CD4-positive, alpha-beta T cell treated with Interleukin-10 for 1 hour (primary cell): Measurements from ENCODE around the gene SLC26A9.

Experiments
- DNase-seq: peaks from one replicate; pipeline ENCODE4 v3.0.0-alpha.2; 2020

Gene SLC26A9

DNA sequence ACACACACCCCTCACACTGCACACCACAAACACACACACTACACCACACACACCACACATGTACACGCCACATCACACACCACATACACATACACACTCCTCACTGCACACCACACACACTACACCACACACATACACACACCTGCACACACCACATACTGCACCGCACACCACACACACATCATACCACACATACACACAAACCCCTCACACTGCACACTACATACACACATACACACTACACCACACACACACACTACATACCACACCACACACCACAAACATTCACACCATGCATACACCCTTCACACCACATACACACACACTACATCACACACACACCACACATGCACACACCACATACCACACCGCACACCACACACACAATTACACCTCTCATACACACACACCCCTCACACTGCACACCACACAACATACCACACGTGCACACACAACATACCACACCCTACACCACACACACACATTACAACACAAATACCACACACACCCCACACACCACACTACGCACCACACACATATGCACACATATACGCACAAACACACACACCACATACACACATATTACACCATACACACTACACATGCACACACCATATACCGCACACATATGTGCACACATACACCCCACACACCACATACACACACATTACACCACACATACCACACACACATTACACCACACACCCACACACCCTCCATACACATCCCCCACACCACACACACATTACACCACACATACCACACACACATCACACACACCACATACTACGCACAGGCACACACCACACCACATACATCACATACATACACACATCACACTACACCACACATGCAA, 30.3 kb upstream of the SLC26A9 start:
- no peak for DNase-seq

- no peak for DNase-seq
Observed at GRCh38 chr1:205972491-205973168, 29.4 kb upstream of the SLC26A9 start.

GRCh38 chr1:205972081-205972480, 28.8 kb upstream of the SLC26A9 start:
- DNase-seq: no peak

DNA sequence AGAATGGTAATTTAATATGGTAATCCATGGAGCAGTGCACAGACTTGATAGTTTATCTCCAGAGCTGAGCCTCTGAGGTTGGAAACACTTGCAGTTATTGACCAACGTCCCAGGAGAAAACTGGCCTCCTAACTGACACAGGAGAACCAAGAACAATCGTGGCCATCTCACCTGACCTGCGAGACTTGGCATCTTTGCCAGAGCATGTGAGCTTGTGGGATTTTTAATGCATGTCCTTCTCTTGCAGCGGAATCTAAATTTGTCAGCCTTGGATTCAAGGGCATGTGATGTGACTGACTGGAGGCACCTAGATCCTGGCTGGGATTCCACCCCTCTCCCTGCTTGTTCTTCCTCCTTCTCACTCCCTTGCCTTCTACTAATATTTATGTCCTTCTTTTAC, 27.8 kb upstream of the SLC26A9 start:
- no peak for DNase-seq

GRCh38 chr1:205970486-205970885, 27.2 kb upstream of the SLC26A9 start:
- no peak for DNase-seq

GRCh38 chr1:205969229-205969628, 26.0 kb upstream of the SLC26A9 start:
- no peak for DNase-seq

- DNase-seq: no peak
Observed at GRCh38 chr1:205967554-205968335, 24.5 kb upstream of the SLC26A9 start.

GRCh38 chr1:205965036-205965884, 22.0 kb upstream of the SLC26A9 start:
- no peak for DNase-seq

DNA sequence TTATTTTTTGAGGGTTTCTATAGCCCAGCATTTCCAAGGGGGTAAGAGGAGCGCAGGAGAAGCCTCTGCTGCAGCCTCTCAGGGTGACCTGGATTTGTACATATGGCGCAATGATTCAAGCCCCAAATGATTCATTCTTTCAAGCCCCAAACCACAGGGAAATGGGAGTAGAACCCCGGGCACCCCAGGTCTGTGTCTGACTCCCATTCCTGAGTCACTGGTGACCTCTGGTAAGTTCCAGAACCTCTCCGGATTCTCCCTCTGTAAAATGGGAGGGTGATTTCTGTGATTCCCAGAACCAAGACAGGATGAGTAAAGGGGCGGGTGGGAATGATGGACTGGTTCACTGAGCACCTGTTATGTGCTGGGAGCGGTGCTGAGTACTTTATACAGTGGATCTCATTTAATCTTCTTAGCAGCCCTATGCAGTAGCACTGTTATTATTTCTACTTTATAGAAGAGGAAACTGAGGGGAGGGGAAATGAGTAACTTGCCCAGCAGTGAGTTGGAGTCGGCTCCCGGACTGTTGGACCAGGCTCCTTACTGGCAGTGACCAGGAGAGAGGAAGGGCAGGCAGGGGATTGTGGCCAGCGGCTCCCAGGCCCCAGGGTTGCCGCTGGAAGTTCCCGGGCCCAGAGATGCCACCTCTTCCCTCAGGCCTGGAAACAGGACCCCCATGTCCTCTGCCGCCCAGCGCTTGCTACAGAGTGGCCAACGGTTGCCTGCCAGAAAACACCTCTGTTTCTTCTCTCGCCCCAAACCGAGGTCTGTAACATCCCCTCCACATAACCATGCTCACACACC, 20.3 kb upstream of the SLC26A9 start:
- DNase-seq: no peak

DNA sequence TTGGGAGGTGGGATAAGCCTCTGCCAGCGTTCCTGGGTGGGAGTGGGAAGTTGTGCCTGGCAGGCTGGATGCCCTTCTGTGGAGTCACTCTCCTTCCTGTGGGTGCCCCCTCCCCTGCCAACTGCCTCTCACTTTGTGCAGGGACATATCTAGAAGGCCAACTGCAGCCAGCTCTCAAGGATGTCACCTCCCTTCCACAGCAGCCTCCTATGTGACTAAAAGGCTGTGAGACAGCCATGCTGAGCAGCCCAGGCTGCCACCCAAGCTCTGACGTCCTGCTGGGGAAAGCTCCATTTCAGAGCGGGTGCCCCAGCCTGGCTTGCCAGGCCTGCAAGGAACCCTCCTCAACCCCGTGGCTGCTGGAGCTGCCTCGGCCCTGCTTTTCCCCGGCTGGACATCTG, 19.6 kb upstream of the SLC26A9 start:
- DNase-seq: no peak

DNA sequence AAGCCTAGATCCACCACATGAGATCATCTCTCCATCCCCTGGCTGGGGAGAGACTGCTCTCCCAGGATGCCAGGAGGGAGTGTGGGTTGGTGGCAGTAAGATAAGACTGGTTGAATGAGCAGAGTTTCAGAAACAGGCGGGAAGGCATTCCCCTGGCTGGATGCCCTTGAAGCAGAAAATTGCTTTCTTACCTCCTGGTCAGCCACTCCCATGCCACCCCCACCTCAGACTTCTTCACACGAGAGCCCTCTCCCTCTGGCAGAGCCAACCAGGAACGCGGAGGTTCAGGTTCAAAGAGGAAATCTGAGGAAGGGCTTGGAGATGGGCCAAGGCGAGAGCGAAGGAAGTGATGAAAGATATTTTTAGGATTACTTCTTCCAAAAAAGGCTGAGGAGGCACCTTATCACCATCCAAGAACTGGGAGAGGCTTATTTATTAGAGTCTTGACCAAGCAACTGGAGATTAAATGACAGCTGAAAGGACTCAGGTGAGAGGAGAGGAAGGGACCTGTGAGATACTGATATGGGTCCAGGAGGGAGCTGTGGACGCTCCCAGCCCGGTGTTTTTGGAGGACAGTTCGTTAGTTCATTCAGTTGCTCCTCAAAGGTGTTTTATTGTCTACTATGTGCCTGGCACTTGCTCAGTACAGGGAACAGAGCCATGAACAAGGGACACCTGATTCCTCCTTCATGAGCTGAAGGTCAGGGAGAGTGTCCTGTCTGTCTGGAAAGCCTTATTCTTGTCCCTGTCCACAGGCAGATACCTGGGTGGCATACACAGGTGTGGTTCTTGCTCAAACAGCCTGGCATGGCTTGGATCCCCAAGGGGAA, 18.9 kb upstream of the SLC26A9 start:
- DNase-seq: no peak

GRCh38 chr1:205961405-205961804, 18.1 kb upstream of the SLC26A9 start:
- no peak for DNase-seq

- DNase-seq: no peak
Observed at GRCh38 chr1:205959789-205960188, 16.5 kb upstream of the SLC26A9 start.

- no peak for DNase-seq
Observed at GRCh38 chr1:205955499-205955898, 12.2 kb upstream of the SLC26A9 start.

GRCh38 chr1:205954819-205955404, 11.7 kb upstream of the SLC26A9 start:
- DNase-seq: no peak

GRCh38 chr1:205951746-205952145, 8.5 kb upstream of the SLC26A9 start:
- DNase-seq: no peak

GRCh38 chr1:205950826-205951549, 7.7 kb upstream of the SLC26A9 start:
- DNase-seq: no peak

GRCh38 chr1:205950280-205950679, 7.0 kb upstream of the SLC26A9 start:
- no peak for DNase-seq

GRCh38 chr1:205949753-205950152, 6.5 kb upstream of the SLC26A9 start:
- DNase-seq: no peak

- DNase-seq: no peak
Observed at GRCh38 chr1:205948886-205949285, 5.6 kb upstream of the SLC26A9 start.
